ENCODE results near the gene PCAT6. TPM values are rescaled to one million over a fixed set of nuclear protein-coding genes. Genes with fewer than 3 reads are reported as not detected.
A peak's percentile ranks its signal among the peaks of the same experiment; 100 is the strongest.

The PCAT6 gene
- total and polyA plus RNA-seq, 2 donors (not counting 3 experiments of a cell fraction or from before 2014, with no cell fraction given) = 1.7 to 2.4 TPM

- H3K9ac ChIP-seq (replicated peaks; ENCODE audit: extremely low read depth, insufficient read depth, low read length) = peak overlapping the region; percentile 76
- intact Hi-C loops (cut with micrococcal nuclease) (no loop called here), dilution Hi-C loops (cut with MboI; ENCODE audit: extremely low pct_ligation_motif_present, low sequenced_read_pairs) (no loop called here)
- peak overlapping the region; percentile 71 to 99 (median 93) for H3K4me3 ChIP-seq (replicated peaks in 1 of 3; ENCODE audit: insufficient read depth in 1 of 3, low read depth in 1 of 3, low read length in 3 of 3)
- H3K27ac ChIP-seq (ENCODE audit: insufficient read depth, low read depth, low read length) = no peak overlapping the region
- H3K9me3 ChIP-seq (replicated peaks; ENCODE audit: control insufficient read depth, insufficient read depth, low read length) = no peaks in the 10 kb centered on the region
- TF ChIP-seq GATA2 (IDR thresholded peaks at IDR 0.05; ENCODE audit: insufficient read depth, insufficient read length, low read depth, low read length) = no peak
- TF ChIP-seq FOS (IDR thresholded peaks at IDR 0.05; ENCODE audit: borderline replicate concordance, insufficient read depth, low read length) = no peak
- TF ChIP-seq MYC (IDR thresholded peaks at IDR 0.05; ENCODE audit: low read depth, low read length) = no peak
- no peak for TF ChIP-seq MAX (IDR thresholded peaks at IDR 0.05; ENCODE audit: insufficient read depth, insufficient read length)
- no peak for TF ChIP-seq EZH2 (IDR thresholded peaks at IDR 0.05; ENCODE audit: borderline replicate concordance, low read depth, low read length, severe bottlenecking)
- TF ChIP-seq CTCF (IDR thresholded peaks at IDR 0.05; ENCODE audit: extremely low read depth in 1 of 2, insufficient read depth in 1 of 2, low read depth in 1 of 2, low read length in 2 of 2) = no peak
- TF ChIP-seq JUN (IDR thresholded peaks at IDR 0.05; ENCODE audit: borderline replicate concordance, insufficient read depth, insufficient read length, low read depth) = no peak
- no peak for TF ChIP-seq POLR2A (IDR thresholded peaks at IDR 0.05; ENCODE audit: low read depth, low read length)
- TF ChIP-seq POLR2AphosphoS5 (IDR thresholded peaks at IDR 0.05; ENCODE audit: insufficient read depth, low read depth, low read length) = no peak
- ChIA-PET CTCF (interaction anchor here (1.1 kb wide), 1 partner anchor 45 kb away, joined by 3 read pairs; no protein-coding TSS in a partner anchor), POLR2A (no interaction called here)
- FAIRE-seq (no peak), DNase-seq (ENCODE audit: low read depth, low spot score) (no peak)
- H4K20me1 ChIP-seq (replicated peaks; ENCODE audit: control insufficient read depth, extremely low read depth, insufficient read depth, low read length) = peaks cover 8% of the 10 kb centered on the region
- H3K4me1 ChIP-seq (ENCODE audit: control insufficient read depth, extremely low read depth, insufficient read depth, low read length) = peaks cover 13% of the 10 kb centered on the region
- peak overlapping the region; percentile 20 for H3K4me2 ChIP-seq (ENCODE audit: insufficient read depth, low read length)
- no TSS peak for BruUV-seq (replicated peaks)
- H3K9me1 ChIP-seq (replicated peaks; ENCODE audit: control insufficient read depth, extremely low read depth, insufficient read depth, low read length) = no peaks in the 10 kb centered on the region
- peak overlapping the region; percentile 16 for H2AFZ ChIP-seq (ENCODE audit: low read depth, low read length)
- H3K27me3 ChIP-seq (ENCODE audit: control insufficient read depth in 2 of 2, insufficient read depth in 2 of 2, low read length in 2 of 2) = peaks cover 8 to 9% of the 10 kb centered on the region in 2 experiments
- peaks cover 54% of the 10 kb centered on the region for H3K79me2 ChIP-seq (ENCODE audit: control insufficient read depth, insufficient read depth, low read length)
- no peaks in the 10 kb centered on the region for H3K36me3 ChIP-seq (ENCODE audit: control insufficient read depth in 2 of 2, extremely low read depth in 1 of 2, insufficient read depth in 2 of 2, low read length in 2 of 2)
Measured at GRCh38 chr1:202807451-202807925, 3.3 kb upstream of the PCAT6 start.
